Amniotic stem cell (primary cell): ENCODE measurements around the gene ZC3H11A.
"Not testable (repeated sequence)": the region's sequence is repeated elsewhere in the genome, so short reads cannot be mapped to it uniquely, and the experiment has no call there.

Experiments
- DNase-seq: peaks from one replicate; lab custom pipeline; 2025; lab: John Stamatoyannopoulos, UW

The ZC3H11A gene

GRCh38 chr1:203795441-203796235 lies at the start of gene ZC3H11A, which contains the start of gene ZBED6:
Gene ZC3H11A (plus strand): TSS chr1:203795623. CDS start chr1:203817071, 21,448 bp downstream.
Gene ZBED6 (plus strand): TSS chr1:203795623. CDS start chr1:203797523, 1,900 bp downstream.
- DNase-seq = peak; percentile 98

GRCh38 chr1:203746281-203746680 lies 49.1 kb upstream of the ZC3H11A start:
- no peak for DNase-seq

- DNase-seq = no peak
Measured at GRCh38 chr1:203751051-203751450, 44.4 kb upstream of the ZC3H11A start.

GRCh38 chr1:203751618-203752361 lies 43.6 kb upstream of the ZC3H11A start:
- DNase-seq = not testable (repeated sequence)

- no peak for DNase-seq
Measured at GRCh38 chr1:203754455-203754864, 41.0 kb upstream of the ZC3H11A start.

- DNase-seq = no peak
Measured at GRCh38 chr1:203756036-203756435, 39.4 kb upstream of the ZC3H11A start.

- DNase-seq = not testable (repeated sequence)
Measured at GRCh38 chr1:203758749-203759148, 36.7 kb upstream of the ZC3H11A start.

GRCh38 chr1:203760506-203760905 lies 34.9 kb upstream of the ZC3H11A start:
- no peak for DNase-seq

GRCh38 chr1:203761958-203762357 lies 33.5 kb upstream of the ZC3H11A start:
- DNase-seq = not testable (repeated sequence)

GRCh38 chr1:203763505-203763904 lies 31.9 kb upstream of the ZC3H11A start:
- DNase-seq = no peak

- DNase-seq = no peak
Measured at GRCh38 chr1:203764105-203765028, 31.1 kb upstream of the ZC3H11A start.

GRCh38 chr1:203765029-203765837 lies 30.2 kb upstream of the ZC3H11A start, which contains the start of gene LAX1:
Gene LAX1 (plus strand): TSS chr1:203765183. CDS start chr1:203765566, 383 bp downstream.
- DNase-seq = no peak

- DNase-seq = no peak
Measured at GRCh38 chr1:203768256-203768655, 27.2 kb upstream of the ZC3H11A start.

- peak; percentile 53 for DNase-seq
Measured at GRCh38 chr1:203769505-203770343, 25.7 kb upstream of the ZC3H11A start.

- DNase-seq = no peak
Measured at GRCh38 chr1:203771901-203772301, 23.5 kb upstream of the ZC3H11A start.

- no peak for DNase-seq
Measured at GRCh38 chr1:203772836-203773235, 22.6 kb upstream of the ZC3H11A start.

GRCh38 chr1:203776636-203777035 lies 18.8 kb upstream of the ZC3H11A start:
- DNase-seq = no peak

GRCh38 chr1:203777596-203777995 lies 17.8 kb upstream of the ZC3H11A start:
- no peak for DNase-seq

GRCh38 chr1:203778146-203778545 lies 17.3 kb upstream of the ZC3H11A start:
- no peak for DNase-seq

- DNase-seq = no peak
Measured at GRCh38 chr1:203778789-203779188, 16.6 kb upstream of the ZC3H11A start.
